WI38 (cell line): ENCODE data around the gene IL21R.

Experiments used
- H3K4me3 ChIP-seq: 2 replicates; pipeline ENCODE4 v1.5.1; 2011; ENCODE audit warnings: low read depth, mild to moderate bottlenecking, control low read depth, low read length
- CTCF ChIP-seq: IDR thresholded peaks from 2 replicates; pipeline ENCODE4 v1.5.1; 2012; ENCODE audit warnings: low read depth, mild to moderate bottlenecking, control low read depth, low read length

IL21R gene

GRCh38 chr16:27498031-27498825, 96.3 kb downstream of the IL21R start:
- no peak overlapping the region for H3K4me3 ChIP-seq
- no peak for TF ChIP-seq CTCF

GRCh38 chr16:27498916-27499658, 97.1 kb downstream of the IL21R start:
- no peak for TF ChIP-seq CTCF
- no peak overlapping the region for H3K4me3 ChIP-seq

DNA sequence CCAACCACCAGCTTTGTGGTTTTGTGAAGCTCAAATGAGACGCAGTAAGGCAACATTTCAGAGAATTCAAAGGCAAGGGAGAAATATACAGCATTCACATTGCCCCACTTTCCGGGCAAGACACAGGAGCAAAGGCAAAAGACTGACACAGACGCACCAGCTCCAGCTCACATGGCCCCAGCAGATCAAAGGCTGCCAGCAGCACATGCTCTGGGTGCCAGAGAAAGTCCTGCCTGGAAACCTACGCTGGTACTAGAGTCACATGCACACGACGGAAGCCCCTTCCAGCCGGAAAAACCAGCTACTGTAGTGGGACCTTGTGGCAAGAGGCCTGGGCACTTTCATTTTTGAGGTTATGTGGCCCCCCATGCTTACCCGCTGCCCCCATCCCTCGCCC, 97.7 kb downstream of the IL21R start:
- TF ChIP-seq CTCF, result no peak
- no peak overlapping the region for H3K4me3 ChIP-seq

- no peak overlapping the region for H3K4me3 ChIP-seq
- no peak for TF ChIP-seq CTCF
Observed at GRCh38 chr16:27500801-27501200, 98.8 kb downstream of the IL21R start.
